ENCODE measurements around the gene TRAPPC12. TPM values are rescaled to one million over a fixed set of nuclear protein-coding genes. Genes with fewer than 3 reads are reported as not detected.

TRAPPC12 gene
- total RNA-seq, 4 donors from 2014 or later: 41.3 to 83.6 (median 52.0) TPM

DNA sequence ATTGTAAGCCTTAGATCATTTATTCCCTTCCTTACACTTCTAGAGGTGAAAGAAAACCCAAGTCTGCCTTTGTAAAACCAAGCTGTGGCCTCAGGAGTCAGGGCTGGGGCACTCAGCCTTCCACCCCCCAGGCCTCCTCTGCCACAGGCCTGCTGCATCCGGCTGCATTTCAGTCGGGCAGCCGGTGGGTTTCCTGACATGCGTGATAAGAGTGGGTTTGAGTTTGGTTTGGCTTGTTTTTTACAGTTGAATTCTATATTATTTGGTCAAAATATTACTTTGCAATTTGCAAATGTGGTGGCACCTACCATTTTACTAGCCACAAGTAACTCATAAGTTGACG lies 97.5 kb downstream of the TRAPPC12 start:
- TF ChIP-seq, protein P1, sequence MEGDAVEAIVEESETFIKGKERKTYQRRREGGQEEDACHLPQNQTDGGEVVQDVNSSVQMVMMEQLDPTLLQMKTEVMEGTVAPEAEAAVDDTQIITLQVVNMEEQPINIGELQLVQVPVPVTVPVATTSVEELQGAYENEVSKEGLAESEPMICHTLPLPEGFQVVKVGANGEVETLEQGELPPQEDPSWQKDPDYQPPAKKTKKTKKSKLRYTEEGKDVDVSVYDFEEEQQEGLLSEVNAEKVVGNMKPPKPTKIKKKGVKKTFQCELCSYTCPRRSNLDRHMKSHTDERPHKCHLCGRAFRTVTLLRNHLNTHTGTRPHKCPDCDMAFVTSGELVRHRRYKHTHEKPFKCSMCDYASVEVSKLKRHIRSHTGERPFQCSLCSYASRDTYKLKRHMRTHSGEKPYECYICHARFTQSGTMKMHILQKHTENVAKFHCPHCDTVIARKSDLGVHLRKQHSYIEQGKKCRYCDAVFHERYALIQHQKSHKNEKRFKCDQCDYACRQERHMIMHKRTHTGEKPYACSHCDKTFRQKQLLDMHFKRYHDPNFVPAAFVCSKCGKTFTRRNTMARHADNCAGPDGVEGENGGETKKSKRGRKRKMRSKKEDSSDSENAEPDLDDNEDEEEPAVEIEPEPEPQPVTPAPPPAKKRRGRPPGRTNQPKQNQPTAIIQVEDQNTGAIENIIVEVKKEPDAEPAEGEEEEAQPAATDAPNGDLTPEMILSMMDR (IDR thresholded peaks at IDR 0.05; ENCODE audit: low read depth): no peak

DNA sequence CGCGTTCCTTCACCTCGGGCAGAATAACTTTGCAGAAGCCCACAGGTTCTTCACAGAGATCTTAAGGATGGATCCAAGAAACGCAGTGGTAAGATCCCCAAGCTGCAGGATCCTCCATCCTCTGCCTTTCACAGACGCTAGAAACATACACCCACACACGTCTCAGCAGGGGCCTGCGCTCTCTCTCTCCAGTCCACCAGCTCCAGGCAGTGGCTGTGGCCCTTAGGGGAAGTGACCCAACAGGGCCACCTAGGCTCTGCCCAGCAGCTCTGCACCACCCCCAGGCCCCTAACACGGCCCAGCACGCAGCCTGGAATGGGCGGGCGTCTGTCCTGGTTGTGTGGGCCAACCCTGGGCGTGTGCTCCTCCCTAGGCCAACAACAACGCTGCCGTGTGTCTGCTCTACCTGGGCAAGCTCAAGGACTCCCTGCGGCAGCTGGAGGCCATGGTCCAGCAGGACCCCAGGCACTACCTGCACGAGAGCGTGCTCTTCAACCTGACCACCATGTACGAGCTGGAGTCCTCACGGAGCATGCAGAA lies 99.4 kb downstream of the TRAPPC12 start:
- TF ChIP-seq, protein P1 (IDR thresholded peaks at IDR 0.05; ENCODE audit: low read depth): no peak

DNA sequence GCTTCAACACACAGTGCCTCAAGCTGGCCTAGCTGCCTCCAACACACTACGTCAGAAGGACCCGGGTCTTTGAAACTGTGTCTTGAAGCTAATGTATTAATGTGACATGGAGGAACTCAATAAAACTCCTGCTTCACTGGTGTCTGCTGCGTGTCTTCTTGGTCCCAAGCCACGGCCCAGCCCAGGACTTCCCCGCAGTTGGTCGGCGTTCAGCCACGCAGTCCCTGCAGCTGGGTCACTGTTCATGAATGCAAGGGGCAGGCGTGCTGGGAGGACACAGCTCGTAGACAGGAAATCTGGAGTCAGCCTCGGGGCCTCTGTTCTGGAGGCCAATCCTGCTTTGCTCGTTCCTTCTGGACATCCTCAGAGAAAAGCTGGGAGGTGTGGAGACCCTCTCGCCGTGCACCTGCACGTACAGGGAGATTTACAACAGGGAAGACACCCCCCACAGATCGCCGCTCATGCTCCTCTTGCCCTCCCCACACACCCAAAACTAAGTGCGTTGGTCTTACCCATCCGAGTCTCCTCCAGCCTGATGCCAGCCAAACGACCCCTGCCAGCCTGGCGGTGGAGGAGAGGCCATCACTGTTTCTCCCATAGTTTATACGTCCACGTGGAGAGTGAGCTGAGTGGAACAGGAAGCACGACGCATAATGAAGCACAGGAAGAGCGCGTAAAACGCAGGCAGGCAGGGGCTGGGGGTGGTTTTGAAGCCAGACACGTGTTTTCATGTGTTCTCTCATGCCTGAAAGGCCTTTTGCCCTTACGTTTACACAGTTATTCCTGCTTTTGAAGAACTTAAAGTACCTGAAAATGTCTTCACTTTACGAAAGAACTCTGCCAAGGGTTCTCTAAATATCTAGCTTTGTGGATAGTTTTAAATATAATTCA lies 100.2 kb downstream of the TRAPPC12 start:
- TF ChIP-seq, protein P1 (IDR thresholded peaks at IDR 0.05; ENCODE audit: low read depth): no peak

DNA sequence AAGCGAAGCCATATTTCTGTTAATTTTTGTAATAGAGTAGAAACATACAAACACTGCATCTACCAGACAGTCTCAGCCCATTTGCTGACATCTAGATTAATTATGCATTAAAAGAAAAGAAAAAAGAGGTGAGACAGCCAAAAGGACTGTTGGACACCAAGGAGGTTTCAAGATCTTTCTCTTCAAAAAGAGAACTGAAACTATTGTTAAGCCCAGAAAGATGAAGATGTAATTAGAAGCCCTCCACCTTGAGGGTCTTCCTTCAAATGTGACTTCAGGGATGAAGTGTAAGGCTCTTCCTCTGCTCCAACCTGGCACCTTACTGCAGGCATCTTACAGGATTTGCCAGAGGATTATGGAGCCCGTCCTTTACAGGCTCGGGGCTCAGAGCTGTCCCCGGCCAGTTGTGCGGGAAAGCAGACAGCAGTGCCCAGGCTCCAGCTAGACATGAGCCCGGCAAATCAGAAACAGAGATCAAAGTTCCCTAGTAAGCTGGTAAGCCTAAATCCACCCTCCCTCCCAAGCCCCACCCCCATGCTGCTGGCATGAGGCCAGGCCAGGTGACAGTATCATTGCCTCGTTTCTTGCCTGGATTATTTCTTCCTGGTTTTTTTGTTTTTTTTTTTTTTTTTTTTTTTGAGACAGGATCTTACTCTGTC lies 101.0 kb downstream of the TRAPPC12 start:
- TF ChIP-seq, protein P1 (IDR thresholded peaks at IDR 0.05; ENCODE audit: low read depth): no peak

DNA sequence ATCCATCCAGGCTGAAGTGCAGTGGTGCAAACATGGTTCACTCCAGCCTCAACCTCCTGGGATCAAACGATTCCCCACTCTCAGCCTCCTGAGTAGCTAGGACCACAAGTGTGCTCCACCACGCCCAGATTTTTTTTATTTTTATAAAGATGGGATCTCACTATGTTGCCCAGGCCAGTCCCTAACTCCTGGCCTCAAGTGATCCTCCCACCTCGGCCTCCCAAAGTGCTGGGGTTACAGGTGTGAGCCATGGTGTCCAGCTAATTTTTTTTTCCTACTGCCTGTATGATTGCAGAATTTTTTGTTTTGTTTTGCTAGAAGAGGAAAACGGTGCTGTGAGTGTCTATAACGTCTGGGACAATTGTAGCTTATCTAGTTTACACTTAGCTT lies 101.5 kb downstream of the TRAPPC12 start:
- TF ChIP-seq, protein P1 (IDR thresholded peaks at IDR 0.05; ENCODE audit: low read depth): no peak

DNA sequence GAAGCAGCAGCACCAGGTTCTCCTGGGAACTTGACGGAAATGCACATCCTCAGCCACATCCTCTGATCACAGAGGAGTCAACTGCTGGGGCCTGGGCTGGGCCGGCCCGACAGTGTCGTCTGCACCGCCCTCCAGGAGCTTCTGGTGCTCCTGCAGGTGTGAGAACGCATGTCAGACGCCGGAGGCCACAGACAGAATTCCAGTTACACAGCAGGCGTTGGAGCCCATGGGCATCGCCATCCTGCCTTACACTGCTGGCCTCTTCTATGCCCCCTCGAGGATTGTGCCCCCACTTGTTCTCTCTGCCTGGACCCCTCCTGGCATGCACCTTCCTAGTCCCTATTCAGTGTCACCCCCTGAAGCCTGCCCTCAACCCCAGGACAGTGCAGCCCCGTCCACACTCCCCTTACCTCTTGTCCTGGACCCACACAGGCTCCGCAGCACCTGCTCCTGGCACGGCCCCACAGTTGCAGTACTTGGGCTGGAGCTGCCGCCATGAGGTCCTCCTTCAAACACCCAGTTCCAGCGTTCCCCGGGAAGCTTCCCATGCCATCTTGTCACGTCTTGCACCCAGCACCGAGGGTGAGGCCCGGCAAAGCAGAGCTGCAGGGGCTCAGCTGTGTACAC lies 102.4 kb downstream of the TRAPPC12 start:
- TF ChIP-seq, protein P1 (IDR thresholded peaks at IDR 0.05; ENCODE audit: low read depth): no peak

DNA sequence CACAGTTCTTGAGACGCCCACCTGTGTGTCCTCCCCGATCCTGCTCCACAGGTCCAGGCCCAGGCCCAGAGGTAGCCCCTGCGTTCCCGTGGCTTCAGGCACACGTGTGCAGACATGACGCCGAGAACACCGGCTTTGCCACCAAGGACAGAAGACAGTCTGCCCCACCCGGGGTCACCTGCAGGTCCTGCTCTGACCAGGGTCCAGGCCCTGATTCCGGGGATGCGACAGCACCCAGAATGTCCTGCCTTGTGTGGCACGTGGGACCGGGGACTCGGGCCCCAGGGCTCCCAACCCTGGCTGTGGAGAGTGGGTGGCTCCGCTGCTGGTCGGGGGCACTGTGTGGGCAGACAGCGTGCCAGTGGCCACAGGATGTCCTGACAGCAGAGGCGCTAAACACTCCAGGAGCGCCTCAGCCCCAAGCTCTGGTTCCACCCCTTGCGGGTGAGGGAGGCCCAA lies 102.9 kb downstream of the TRAPPC12 start:
- TF ChIP-seq, protein P1 (IDR thresholded peaks at IDR 0.05; ENCODE audit: low read depth): no peak

All from subcutaneous adipose tissue (tissue), 4 donors.